ENCODE measurements around the gene CPNE5. TPM values are rescaled to one million over a fixed set of nuclear protein-coding genes. Genes with fewer than 3 reads are reported as not detected.
A peak's percentile ranks its signal among the peaks of the same experiment; 100 is the strongest.

Gene CPNE5
- total RNA-seq, 3 donors from 2014 or later (not counting 1 experiment from before 2014, with no cell fraction given), result 1.2 to 8.5 (median 2.0) TPM

DNA sequence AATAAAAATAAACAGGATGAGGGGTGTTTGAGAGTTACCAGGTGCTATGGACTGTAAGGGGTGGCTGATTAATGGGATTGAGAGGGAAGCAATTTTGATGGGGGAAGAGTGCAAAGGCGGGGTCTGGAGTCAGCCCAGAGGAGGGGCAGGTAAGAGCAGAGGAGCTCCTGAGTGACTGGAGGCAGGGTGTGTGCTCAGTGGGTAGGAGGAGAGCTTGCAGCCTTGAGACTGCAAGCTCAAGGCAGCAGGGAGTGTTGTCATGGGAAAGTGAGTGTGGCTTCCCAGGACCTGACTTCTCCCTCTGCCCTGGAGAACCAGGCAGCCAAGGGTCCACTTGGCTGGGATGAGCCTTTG, 87.4 kb downstream of the CPNE5 start:
- peaks cover 19 to 31% of the 10 kb centered on the region in 2 donors for H3K4me1 Mint-ChIP-seq
- ATAC-seq (no peak), DNase-seq (no peak)
- Histone ChIP-seq H3K27ac (ENCODE audit: low read length) (no peak overlapping the region), H3K4me1 (ENCODE audit: control insufficient read depth, insufficient read depth, low read length) (peaks cover 56% of the 10 kb centered on the region), H3K4me3 (ENCODE audit: low read length) (no peak overlapping the region), H3K27me3 (ENCODE audit: control insufficient read depth, insufficient read depth, low read length) (no peaks in the 10 kb centered on the region), H3K9me3 (ENCODE audit: control insufficient read depth, insufficient read depth, low read length) (peaks cover 14% of the 10 kb centered on the region), H3K36me3 (ENCODE audit: control insufficient read depth, insufficient read depth, low read length) (no peaks in the 10 kb centered on the region)
- H3K36me3 Mint-ChIP-seq, result no peaks in the 10 kb centered on the region
- WGBS (ENCODE audit: insufficient coverage), result 43% methylated on average over 1 of the region's 1 CpG
- peaks cover 0 to 4% of the 10 kb centered on the region in 2 donors for H3K27me3 Mint-ChIP-seq (ENCODE audit: low read depth in 2 of 2)
- intact Hi-C loops (cut with micrococcal nuclease), result no loop called here
- no peaks in the 10 kb centered on the region for H3K9me3 Mint-ChIP-seq
- TF ChIP-seq, protein P1, sequence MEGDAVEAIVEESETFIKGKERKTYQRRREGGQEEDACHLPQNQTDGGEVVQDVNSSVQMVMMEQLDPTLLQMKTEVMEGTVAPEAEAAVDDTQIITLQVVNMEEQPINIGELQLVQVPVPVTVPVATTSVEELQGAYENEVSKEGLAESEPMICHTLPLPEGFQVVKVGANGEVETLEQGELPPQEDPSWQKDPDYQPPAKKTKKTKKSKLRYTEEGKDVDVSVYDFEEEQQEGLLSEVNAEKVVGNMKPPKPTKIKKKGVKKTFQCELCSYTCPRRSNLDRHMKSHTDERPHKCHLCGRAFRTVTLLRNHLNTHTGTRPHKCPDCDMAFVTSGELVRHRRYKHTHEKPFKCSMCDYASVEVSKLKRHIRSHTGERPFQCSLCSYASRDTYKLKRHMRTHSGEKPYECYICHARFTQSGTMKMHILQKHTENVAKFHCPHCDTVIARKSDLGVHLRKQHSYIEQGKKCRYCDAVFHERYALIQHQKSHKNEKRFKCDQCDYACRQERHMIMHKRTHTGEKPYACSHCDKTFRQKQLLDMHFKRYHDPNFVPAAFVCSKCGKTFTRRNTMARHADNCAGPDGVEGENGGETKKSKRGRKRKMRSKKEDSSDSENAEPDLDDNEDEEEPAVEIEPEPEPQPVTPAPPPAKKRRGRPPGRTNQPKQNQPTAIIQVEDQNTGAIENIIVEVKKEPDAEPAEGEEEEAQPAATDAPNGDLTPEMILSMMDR (IDR thresholded peaks at IDR 0.05), result no peak
- no peak overlapping the region for H3K4me3 Mint-ChIP-seq
- H3K27ac Mint-ChIP-seq, result peak overlapping the region in 1 of 2 donors; percentile 3

DNA sequence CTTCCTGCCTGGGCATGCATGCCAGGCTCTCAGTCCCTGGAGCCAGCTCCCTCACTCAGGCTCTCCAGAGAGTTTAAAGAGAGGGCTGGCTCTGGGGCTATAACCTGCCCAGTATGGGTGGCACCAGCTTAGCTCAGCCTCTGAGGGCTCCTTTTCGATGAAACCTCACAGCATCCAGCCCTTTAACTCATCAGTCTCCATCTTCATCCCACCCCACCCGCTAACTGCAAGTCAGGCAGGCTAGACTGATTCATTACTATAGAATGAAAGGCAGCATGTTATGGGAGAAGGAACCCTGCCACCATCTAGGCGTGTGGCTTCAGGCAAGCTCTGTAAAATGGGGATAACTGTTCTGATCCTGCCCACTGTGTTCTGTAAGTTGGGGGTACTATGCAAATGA, 88.2 kb downstream of the CPNE5 start:
- no peak overlapping the region for H3K4me3 Mint-ChIP-seq
- H3K27ac ChIP-seq (ENCODE audit: low read length), result no peak overlapping the region
- intact Hi-C loops (cut with micrococcal nuclease), result no loop called here
- H3K36me3 ChIP-seq (ENCODE audit: control insufficient read depth, insufficient read depth, low read length), result no peaks in the 10 kb centered on the region
- no peak overlapping the region for H3K27ac Mint-ChIP-seq
- WGBS (ENCODE audit: insufficient coverage), result 87% methylated on average over 3 of the region's 3 CpGs
- DNase-seq (no peak), ATAC-seq (no peak)
- peaks cover 11 to 24% of the 10 kb centered on the region in 2 donors for H3K4me1 Mint-ChIP-seq
- H3K27me3 Mint-ChIP-seq (ENCODE audit: low read depth in 2 of 2), result peaks cover 0 to 4% of the 10 kb centered on the region in 2 donors
- H3K9me3 Mint-ChIP-seq, result no peaks in the 10 kb centered on the region
- no peaks in the 10 kb centered on the region for H3K27me3 ChIP-seq (ENCODE audit: control insufficient read depth, insufficient read depth, low read length)
- H3K9me3 ChIP-seq (ENCODE audit: control insufficient read depth, insufficient read depth, low read length), result peaks cover 14% of the 10 kb centered on the region
- H3K4me3 ChIP-seq (ENCODE audit: low read length), result no peak overlapping the region
- peaks cover 49% of the 10 kb centered on the region for H3K4me1 ChIP-seq (ENCODE audit: control insufficient read depth, insufficient read depth, low read length)
- TF ChIP-seq, protein P1 (IDR thresholded peaks at IDR 0.05), result no peak
- no peaks in the 10 kb centered on the region for H3K36me3 Mint-ChIP-seq

DNA sequence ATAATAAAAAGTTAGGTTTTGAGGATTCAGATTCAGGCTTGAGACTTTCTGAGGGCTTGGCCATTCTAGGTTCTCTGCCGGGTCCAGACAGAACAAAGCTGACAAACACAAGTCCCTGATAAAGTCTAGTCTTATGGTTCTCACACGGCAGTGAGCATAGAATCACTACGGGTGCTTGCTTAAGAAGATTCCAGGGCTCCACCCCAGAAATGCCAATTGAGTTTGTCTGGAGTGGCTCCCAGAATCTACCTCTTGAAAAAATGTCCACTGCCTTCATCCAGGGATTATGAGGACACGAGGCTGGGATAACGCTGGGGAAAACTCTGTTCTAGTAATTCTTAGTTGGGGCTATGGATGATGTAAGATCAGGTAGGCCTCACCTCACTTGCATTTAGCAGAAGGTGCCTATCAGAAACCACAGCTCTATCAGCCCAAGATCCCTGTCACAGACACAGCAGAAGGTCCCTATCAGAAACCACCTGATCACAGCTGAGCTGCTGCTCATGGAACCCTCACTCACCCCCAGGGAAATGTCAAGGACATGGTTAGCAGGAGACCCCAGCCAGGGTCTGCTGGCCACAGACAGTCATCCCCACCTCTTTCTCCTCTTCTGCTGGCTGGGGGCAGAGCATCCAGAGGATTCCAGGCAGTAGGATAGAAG, 89.3 kb downstream of the CPNE5 start:
- Histone ChIP-seq H3K4me3 (ENCODE audit: low read length) (no peak overlapping the region), H3K4me1 (ENCODE audit: control insufficient read depth, insufficient read depth, low read length) (peaks cover 38% of the 10 kb centered on the region), H3K27me3 (ENCODE audit: control insufficient read depth, insufficient read depth, low read length) (no peaks in the 10 kb centered on the region), H3K36me3 (ENCODE audit: control insufficient read depth, insufficient read depth, low read length) (no peaks in the 10 kb centered on the region), H3K27ac (ENCODE audit: low read length) (no peak overlapping the region), H3K9me3 (ENCODE audit: control insufficient read depth, insufficient read depth, low read length) (peaks cover 14% of the 10 kb centered on the region)
- ATAC-seq, result no peak
- H3K27me3 Mint-ChIP-seq (ENCODE audit: low read depth in 2 of 2), result peaks cover 0 to 4% of the 10 kb centered on the region in 2 donors
- no peak overlapping the region for H3K4me3 Mint-ChIP-seq
- intact Hi-C loops (cut with micrococcal nuclease), result no loop called here
- 99% methylated on average over 3 of the region's 5 CpGs for WGBS (ENCODE audit: insufficient coverage)
- H3K4me1 Mint-ChIP-seq, result peaks cover under 1 to 13% of the 10 kb centered on the region in 2 donors
- no peak overlapping the region for H3K27ac Mint-ChIP-seq
- no peaks in the 10 kb centered on the region for H3K9me3 Mint-ChIP-seq
- DNase-seq, result no peak
- TF ChIP-seq, protein P1 (IDR thresholded peaks at IDR 0.05), result no peak
- H3K36me3 Mint-ChIP-seq, result no peaks in the 10 kb centered on the region

DNA sequence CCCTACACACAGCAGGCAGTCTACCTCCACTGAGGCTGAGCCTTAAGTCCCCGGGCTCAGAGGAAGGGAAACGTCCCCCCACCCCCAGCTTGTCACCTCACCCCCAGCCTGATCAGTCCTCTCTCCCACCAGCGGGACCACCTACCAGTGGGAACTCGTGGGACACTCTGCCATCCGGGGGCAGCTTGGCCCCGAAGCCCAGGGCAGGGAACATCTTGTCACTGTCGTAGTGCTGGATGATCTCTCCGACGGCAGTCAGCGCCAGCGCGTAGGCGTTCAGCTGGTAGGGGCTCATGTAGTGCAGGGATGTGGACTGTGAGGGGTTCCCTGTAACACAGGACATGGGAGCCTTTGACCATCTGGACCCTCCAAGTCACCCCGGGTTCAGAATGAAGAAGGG, 93.0 kb downstream of the CPNE5 start:
- Mint-ChIP-seq H3K27me3 (ENCODE audit: low read depth in 2 of 2) (peaks cover 0 to 4% of the 10 kb centered on the region in 2 donors), H3K4me1 (no peaks in the 10 kb centered on the region), H3K36me3 (no peaks in the 10 kb centered on the region), H3K27ac (no peak overlapping the region), H3K4me3 (no peak overlapping the region), H3K9me3 (no peaks in the 10 kb centered on the region)
- ATAC-seq, result no peak
- DNase-seq, result no peak
- intact Hi-C loops (cut with micrococcal nuclease), result no loop called here
- TF ChIP-seq, protein P1 (IDR thresholded peaks at IDR 0.05), result no peak
- H3K27me3 ChIP-seq (ENCODE audit: control insufficient read depth, insufficient read depth, low read length), result no peaks in the 10 kb centered on the region
- peaks cover 16% of the 10 kb centered on the region for H3K4me1 ChIP-seq (ENCODE audit: control insufficient read depth, insufficient read depth, low read length)
- no peak overlapping the region for H3K27ac ChIP-seq (ENCODE audit: low read length)
- H3K36me3 ChIP-seq (ENCODE audit: control insufficient read depth, insufficient read depth, low read length), result no peaks in the 10 kb centered on the region
- 90% methylated on average over 13 of the region's 14 CpGs for WGBS (ENCODE audit: insufficient coverage)
- H3K9me3 ChIP-seq (ENCODE audit: control insufficient read depth, insufficient read depth, low read length), result peaks cover 14% of the 10 kb centered on the region
- no peak overlapping the region for H3K4me3 ChIP-seq (ENCODE audit: low read length)

All from natural killer cell (primary cell).